LNCaP clone FGC (cell line): ENCODE data around the gene SNX1.
"Not testable (repeated sequence)": the region's sequence is repeated elsewhere in the genome, so short reads cannot be mapped to it uniquely, and the experiment has no call there.

Source experiments
- DNase-seq: peaks from one replicate; pipeline ENCODE4 v3.0.0-alpha.2; 2011; ENCODE audit warnings: low read depth
- H3K4me3 ChIP-seq: 2 replicates; pipeline ENCODE4 v1.5.1; 2011; ENCODE audit warnings: mild to moderate bottlenecking, low read depth, low read length, control low read depth
- TF ChIP-seq, protein P1 (sequence below): IDR thresholded peaks from 2 replicates; pipeline ENCODE4 v1.5.1; 2012; ENCODE audit warnings: mild to moderate bottlenecking; ENCODE audit not compliant: control insufficient read depth, insufficient read depth; ENCODE audit errors: extremely low read depth

The SNX1 gene

DNA sequence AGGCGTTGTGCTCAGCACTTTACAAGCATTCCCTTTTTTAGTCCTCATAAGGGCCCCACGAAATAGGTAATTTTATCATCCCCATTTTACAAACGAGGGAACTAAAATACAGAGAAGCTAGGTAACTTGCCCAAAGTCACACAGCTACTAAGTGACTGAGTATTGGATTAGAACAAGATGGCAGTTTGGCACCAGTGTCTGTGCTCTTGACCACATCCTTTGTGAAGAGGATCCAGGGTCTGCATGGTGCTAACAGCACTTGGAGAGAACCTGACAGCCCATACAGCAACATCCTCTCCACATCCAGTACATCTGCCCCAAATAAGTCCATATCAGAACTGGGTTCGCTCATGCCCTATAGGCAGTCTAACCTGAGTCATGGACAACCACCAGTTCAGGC is 27.6 kb upstream of the SNX1 start:
- DNase-seq: no peak
- no peak overlapping the region for H3K4me3 ChIP-seq
- TF ChIP-seq, protein P1, sequence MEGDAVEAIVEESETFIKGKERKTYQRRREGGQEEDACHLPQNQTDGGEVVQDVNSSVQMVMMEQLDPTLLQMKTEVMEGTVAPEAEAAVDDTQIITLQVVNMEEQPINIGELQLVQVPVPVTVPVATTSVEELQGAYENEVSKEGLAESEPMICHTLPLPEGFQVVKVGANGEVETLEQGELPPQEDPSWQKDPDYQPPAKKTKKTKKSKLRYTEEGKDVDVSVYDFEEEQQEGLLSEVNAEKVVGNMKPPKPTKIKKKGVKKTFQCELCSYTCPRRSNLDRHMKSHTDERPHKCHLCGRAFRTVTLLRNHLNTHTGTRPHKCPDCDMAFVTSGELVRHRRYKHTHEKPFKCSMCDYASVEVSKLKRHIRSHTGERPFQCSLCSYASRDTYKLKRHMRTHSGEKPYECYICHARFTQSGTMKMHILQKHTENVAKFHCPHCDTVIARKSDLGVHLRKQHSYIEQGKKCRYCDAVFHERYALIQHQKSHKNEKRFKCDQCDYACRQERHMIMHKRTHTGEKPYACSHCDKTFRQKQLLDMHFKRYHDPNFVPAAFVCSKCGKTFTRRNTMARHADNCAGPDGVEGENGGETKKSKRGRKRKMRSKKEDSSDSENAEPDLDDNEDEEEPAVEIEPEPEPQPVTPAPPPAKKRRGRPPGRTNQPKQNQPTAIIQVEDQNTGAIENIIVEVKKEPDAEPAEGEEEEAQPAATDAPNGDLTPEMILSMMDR: no peak

DNA sequence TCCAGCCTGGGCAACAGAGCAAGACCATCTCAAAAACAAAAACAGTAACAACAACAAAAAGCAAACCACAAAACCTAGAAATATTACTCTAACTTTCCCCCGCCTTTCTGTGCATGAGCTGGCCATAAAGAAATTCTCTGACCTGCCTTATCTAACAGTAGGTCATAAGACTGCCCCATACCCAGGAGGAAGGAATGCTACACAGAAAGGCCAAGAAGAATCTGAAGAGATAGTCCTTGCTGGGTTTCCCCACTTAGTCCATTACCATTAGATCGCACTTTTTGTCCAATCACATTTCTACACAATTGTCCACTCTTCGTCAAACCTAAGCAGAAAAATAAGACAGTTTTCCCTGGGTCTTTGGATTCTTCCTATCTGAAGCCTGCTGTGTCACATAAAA is 25.7 kb upstream of the SNX1 start:
- DNase-seq: no peak
- H3K4me3 ChIP-seq: no peak overlapping the region
- TF ChIP-seq, protein P1: no peak

DNA sequence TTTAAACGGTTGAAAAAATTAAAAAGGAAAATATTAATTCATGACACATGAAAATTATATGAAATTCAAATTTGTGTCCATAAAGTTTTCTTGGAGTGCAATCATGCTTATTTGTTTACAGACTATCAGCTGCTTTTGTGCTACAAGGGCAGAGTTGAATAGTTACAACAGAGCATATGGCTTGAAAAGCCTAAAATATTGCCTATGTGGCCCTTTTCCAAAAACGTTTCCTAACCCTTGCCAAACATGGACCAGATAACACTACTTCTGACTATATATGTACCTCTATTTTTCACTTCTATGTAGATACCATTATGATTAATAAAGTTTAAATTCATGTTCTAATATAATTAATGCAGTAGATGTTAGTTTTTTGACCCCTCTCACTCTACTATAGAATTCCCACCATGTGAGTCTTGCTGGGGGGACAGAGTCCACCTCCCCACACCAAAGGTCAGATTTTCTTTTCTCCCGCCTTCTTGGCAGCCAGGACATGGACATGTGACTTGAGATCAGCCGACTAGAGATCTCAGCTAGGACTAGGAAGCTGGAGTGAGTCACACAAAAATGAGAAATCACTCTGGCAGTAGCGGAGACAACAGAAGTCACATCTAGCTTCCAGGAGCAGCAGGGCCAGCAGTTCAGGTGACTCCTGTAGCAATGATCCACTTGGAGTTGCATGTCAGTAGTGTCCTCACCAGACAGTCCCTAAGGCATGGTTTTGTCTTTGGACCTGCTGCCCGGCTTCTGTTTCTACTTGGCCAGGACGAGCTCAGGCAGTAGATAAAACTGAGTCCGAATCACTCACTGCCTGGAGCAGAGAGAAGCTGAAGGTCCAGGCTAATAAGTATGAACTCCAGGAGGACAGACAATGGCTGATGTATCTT is 24.6 kb upstream of the SNX1 start:
- TF ChIP-seq, protein P1: no peak
- DNase-seq: no peak

DNA sequence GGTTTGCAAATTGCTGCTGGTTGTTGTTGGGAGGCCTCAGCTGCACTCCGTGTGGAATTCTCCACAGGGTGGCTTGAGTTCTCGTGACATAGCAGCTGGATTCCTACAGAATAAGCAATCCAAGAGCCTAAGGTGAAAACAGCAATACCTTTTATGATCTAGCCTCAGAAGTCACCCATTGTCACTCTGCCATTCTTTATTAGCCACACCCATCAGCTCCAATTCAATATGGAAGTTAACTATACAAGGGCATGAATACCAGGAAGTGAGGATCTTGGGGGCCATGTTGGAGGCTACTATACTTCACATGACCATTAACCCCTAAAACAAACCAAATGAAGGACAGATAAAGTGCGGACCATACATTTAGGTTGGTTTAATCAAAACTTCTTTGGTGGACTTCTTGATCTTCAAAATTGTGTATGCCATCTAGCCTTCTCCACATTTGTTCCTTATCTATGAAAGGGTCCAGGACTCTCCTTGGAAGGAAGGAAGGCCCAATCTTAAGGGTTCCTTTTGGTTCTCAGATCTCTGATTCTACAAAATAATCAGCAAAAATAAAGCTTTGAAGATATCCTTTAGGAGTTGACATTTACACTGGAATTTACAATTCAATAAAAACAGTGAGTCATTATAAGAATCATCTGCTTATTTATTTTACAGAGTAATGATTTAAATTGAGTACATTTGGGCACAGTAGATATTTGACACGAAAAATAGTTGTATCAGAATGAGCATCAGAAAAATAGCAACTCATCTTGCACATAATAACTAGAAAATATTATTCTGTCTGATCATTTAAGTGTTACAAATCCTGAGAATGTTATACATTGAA is 23.6 kb upstream of the SNX1 start:
- TF ChIP-seq, protein P1: no peak
- peak overlapping the region; percentile 21; the same call in 1 of the 2 replicates for H3K4me3 ChIP-seq
- no peak for DNase-seq

More for the DNA sequence above, 24.6 kb upstream of the SNX1 start:
- H3K4me3 ChIP-seq: no peak overlapping the region

DNA sequence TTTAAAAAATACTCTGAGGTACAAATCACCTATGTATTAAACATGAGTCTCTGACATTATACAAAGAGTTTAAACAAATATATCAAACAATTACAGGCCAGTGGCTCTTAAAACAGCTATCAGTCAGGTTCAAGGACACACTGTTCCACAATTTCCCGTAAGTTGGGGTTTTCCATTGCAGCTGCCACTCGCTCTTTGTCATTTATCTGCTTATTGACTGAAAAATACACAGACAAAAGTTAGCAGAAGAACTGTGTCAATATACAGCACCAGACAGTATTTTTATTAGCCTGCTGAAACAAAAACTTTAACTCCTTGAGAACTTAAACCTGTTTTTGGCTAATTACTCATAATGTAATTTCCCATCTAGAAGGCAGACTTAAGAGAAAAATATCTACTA is 23.0 kb upstream of the SNX1 start:
- peak; percentile 80 for DNase-seq
- no peak overlapping the region; the same call in 1 of the 2 replicates for H3K4me3 ChIP-seq
- TF ChIP-seq, protein P1: no peak

DNA sequence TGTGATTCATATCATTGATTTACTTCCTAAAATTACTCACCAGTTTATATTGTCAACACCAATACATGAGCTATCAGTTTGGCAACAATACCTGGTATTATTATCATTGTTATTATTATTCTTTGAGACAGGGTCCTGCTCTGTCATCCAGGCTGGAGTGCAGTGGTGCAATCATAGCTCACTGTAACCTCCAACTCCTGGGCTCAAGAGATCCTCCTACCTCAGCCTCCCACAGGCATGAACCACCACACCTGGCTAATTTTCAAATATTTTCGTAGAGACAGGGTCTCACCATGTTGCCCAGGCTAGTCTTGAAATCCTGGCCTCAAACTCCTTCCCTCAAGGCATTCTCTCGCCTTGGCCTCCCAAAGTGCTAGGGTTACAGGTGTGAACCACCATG is 22.3 kb upstream of the SNX1 start:
- not testable (repeated sequence) for H3K4me3 ChIP-seq, DNase-seq

DNA sequence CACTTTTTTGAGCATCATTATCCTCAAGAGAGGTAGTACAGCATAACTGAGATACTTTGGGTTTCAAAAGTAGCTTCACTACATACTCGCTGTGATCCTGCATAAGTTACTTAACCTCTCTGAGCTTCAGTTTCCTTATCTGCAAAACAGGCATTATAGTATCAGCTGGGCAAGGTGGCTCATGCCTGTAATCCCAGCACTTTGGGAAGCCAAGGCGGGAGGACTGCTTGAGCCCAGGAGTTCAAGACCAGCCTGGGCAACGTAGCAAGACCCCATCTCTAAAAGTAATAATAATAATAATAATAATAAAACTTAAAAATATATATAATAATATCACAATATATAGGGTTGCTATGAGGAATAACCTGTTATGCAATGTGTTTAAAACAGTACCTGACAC is 13.0 kb upstream of the SNX1 start:
- DNase-seq: no peak
- H3K4me3 ChIP-seq: no peak overlapping the region
- TF ChIP-seq, protein P1: no peak
